Esophagus muscularis mucosa (tissue), 4 donors: Measurements from ENCODE around the gene CEP250. TPM values are rescaled to one million over a fixed set of nuclear protein-coding genes. Genes with fewer than 3 reads are reported as not detected.
"Not testable (repeated sequence)": the region's sequence is repeated elsewhere in the genome, so short reads cannot be mapped to it uniquely, and the experiment has no call there.

Experiments
- DNase-seq: peaks from one replicate; pipeline ENCODE4 v3.0.0-alpha.2; 2017; ENCODE audit errors: extremely low spot score
- H3K27ac ChIP-seq, 4 donors: fragments of 200-600 bp; sonication (generic); replicated peaks in 1 of 4; 1 replicate in 3 of 4; 2 replicates in 1 of 4; pipeline ENCODE4 v1.5.1; 2016 to 2019; ENCODE audit warnings: mild to moderate bottlenecking in 1 of 4
- H3K27me3 ChIP-seq, 4 donors: fragments of 200-600 bp; sonication (generic); one replicate each; pipeline versions ENCODE4 v1.5.1 to v1.6.0; 2016 to 2019
- H3K36me3 ChIP-seq, 4 donors: fragments of 200-600 bp; sonication (generic); one replicate each; pipeline ENCODE4 v1.5.1; 2016 to 2019
- H3K4me1 ChIP-seq, 4 donors: fragments of 200-600 bp; sonication (generic); one replicate each; pipeline ENCODE4 v1.5.1; 2016 to 2019
- H3K4me3 ChIP-seq, 4 donors: fragments of 200-600 bp; sonication (generic); 1 replicate in 2 of 4; 2 replicates in 2 of 4; pipeline ENCODE4 v1.5.1; 2016 to 2019; ENCODE audit warnings: mild to moderate bottlenecking in 4 of 4, moderate library complexity in 1 of 4
- H3K9me3 ChIP-seq, 4 donors: fragments of 200-600 bp; sonication (generic); 1 replicate in 3 of 4; 2 replicates in 1 of 4; pipeline ENCODE4 v1.5.1; 2016 to 2019
- EP300 ChIP-seq: sonication (generic); formaldehyde crosslinking; IDR thresholded peaks from one replicate; pipeline ENCODE4 v1.6.1; 2017; ENCODE audit warnings: antibody characterized with exemption
- POLR2A ChIP-seq: fragments of 450-650 bp; IDR thresholded peaks from one replicate; pipeline ENCODE4 v1.6.1; 2017; ENCODE audit warnings: antibody characterized with exemption, moderate library complexity, mild to moderate bottlenecking, low read depth
- POLR2AphosphoS5 ChIP-seq, 2 donors: sonication (generic); formaldehyde crosslinking; IDR thresholded peaks; one replicate each; pipeline ENCODE4 v1.6.1; 2017; ENCODE audit warnings: antibody characterized with exemption in 2 of 2
- WGBS: methylation state at CpG from one replicate; pipeline ENCODE4 v1.1.5; 2018; 5-methylcytosine and 5-hydroxymethylcytosine counted together
- intact Hi-C: fragments of 100-400 bp; cut with DNase I; formaldehyde crosslinking; loops from one replicate; pipeline ENCODE4 v1.15.1; 2023
- total RNA-seq, 4 donors: library from RNA; depleted of rRNA; stranded (reverse); fragments of >200 nt; gene quantifications; one replicate each; pipeline versions ENCODE4 v1.1.0 to v1.2.1, GENCODE V29; 2016
- TF ChIP-seq, protein P1 (sequence below), 3 experiments: fragments of 200-600 bp in 2 of 3; fragments of 450-650 bp in 1 of 3; sonication (generic) in 2 of 3; IDR thresholded peaks; one replicate each; pipeline ENCODE4 v1.5.1; 2017 to 2019; ENCODE audit warnings: antibody characterized with exemption in 3 of 3, mild to moderate bottlenecking in 2 of 3, moderate library complexity in 1 of 3

Gene CEP250
- total RNA-seq, 4 donors from 2014 or later = 17.7 to 35.8 (median 23.7) TPM

DNA sequence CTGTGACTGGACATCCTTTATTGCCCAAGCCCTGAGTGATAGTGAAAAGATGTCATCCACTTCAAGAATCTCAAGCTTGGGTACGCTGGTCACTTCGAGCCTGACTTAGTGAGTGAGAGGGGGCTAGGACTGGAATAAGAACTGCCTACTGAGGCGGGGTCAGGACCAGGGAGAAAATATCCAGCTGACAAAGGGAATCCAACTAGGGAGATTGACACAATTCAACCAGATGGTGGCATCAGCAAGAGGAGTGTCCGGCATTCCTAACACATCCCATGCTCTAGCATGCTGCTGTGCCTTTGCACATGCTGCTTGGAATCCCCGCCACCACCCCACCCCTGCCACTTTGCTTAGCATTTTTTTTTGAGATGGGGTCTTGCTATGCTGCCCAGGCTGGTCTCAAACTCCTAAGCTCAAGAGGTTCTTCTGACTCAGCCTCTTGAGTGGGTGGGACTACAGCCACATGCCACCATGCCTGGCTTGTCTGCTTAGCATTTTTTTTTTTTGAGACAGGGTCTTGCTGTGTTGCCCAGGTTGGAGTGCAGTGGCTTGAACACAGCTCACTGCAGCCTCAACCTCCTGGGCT is 6.5 kb upstream of the CEP250 start:
- H3K27me3 ChIP-seq = peaks cover 0 to 11% (median 0%) of the 10 kb centered on the region in 4 donors
- H3K36me3 ChIP-seq = no peaks in the 10 kb centered on the region
- 90% methylated on average over 5 of the region's 5 CpGs for WGBS
- TF ChIP-seq, protein P1, sequence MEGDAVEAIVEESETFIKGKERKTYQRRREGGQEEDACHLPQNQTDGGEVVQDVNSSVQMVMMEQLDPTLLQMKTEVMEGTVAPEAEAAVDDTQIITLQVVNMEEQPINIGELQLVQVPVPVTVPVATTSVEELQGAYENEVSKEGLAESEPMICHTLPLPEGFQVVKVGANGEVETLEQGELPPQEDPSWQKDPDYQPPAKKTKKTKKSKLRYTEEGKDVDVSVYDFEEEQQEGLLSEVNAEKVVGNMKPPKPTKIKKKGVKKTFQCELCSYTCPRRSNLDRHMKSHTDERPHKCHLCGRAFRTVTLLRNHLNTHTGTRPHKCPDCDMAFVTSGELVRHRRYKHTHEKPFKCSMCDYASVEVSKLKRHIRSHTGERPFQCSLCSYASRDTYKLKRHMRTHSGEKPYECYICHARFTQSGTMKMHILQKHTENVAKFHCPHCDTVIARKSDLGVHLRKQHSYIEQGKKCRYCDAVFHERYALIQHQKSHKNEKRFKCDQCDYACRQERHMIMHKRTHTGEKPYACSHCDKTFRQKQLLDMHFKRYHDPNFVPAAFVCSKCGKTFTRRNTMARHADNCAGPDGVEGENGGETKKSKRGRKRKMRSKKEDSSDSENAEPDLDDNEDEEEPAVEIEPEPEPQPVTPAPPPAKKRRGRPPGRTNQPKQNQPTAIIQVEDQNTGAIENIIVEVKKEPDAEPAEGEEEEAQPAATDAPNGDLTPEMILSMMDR (IDR thresholded peaks at IDR 0.05) = no peak
- TF ChIP-seq EP300 (no peak), POLR2AphosphoS5 (IDR thresholded peaks at IDR 0.05) (no peak), POLR2A (no peak)
- H3K9me3 ChIP-seq = no peaks in the 10 kb centered on the region
- intact Hi-C loops = no loop called here
- H3K4me3 ChIP-seq = no peak overlapping the region
- H3K4me1 ChIP-seq = peaks cover 0 to 11% (median 7%) of the 10 kb centered on the region in 4 donors
- no peak overlapping the region for H3K27ac ChIP-seq
- DNase-seq = no peak

DNA sequence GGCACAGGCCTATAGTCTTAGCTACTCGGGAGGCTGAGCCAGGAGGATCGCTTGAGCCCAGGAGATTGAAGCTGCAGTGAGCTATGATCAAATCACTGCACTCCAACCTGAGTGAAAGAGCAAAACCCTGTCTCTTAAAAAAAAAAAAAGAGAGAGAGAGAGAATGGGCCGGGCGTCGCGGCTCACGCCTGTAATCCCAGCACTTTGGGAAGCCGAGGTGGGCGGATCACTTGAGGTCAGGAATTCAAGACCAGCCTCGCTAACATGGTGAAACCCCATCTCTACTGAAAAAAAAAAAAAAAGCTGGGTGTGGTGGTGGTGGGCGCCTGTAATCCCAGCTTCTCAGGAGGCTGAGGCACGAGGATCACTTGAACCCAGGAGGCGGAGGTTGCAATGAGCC is 5.5 kb upstream of the CEP250 start:
- H3K27me3 ChIP-seq, H3K27ac ChIP-seq, H3K4me3 ChIP-seq, H3K9me3 ChIP-seq, DNase-seq, H3K36me3 ChIP-seq: not testable (repeated sequence)
- intact Hi-C loops = loop anchor here (10.0 kb wide), 1 partner anchor 305 kb away; the partner anchor contains the start of gene EDEM2
- 91% methylated on average over 13 of the region's 13 CpGs for WGBS
- H3K4me1 ChIP-seq = peaks cover 4 to 15% (median 11%) of the 10 kb centered on the region in 4 donors

DNA sequence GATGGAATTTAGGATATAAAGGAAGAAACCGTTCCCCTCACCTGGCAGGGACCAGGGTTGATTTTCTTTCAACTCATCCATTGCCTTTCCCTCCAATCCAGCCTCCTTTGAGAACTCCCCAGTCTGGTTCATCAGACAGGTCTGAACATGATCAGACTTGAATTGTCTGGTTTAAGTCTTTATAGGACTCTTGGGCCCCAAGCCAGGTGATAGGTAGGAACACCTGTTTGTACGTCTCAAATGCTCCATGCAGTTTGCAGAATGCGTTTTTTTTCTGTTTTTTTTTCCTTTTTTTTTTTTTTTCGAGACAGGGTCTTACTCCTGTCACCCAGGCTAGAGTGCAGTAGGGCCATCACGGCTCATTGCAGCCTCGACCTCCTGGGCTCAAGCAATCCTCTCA is 4.1 kb upstream of the CEP250 start:
- no peaks in the 10 kb centered on the region for H3K27me3 ChIP-seq
- H3K9me3 ChIP-seq = no peaks in the 10 kb centered on the region
- H3K4me3 ChIP-seq = no peak overlapping the region
- TF ChIP-seq EP300 = no peak
- TF ChIP-seq POLR2AphosphoS5 (IDR thresholded peaks at IDR 0.05) = no peak
- no peak for TF ChIP-seq POLR2A
- TF ChIP-seq, protein P1 (IDR thresholded peaks at IDR 0.05) = no peak
- peaks cover 8 to 22% (median 20%) of the 10 kb centered on the region in 4 donors for H3K4me1 ChIP-seq
- 86% methylated on average over 6 of the region's 6 CpGs for WGBS
- no peak overlapping the region for H3K27ac ChIP-seq
- DNase-seq = no peak
- no peaks in the 10 kb centered on the region for H3K36me3 ChIP-seq
- intact Hi-C loops = loop anchor here (10.0 kb wide), 1 partner anchor 306 kb away; the partner anchor contains the start of gene EDEM2

DNA sequence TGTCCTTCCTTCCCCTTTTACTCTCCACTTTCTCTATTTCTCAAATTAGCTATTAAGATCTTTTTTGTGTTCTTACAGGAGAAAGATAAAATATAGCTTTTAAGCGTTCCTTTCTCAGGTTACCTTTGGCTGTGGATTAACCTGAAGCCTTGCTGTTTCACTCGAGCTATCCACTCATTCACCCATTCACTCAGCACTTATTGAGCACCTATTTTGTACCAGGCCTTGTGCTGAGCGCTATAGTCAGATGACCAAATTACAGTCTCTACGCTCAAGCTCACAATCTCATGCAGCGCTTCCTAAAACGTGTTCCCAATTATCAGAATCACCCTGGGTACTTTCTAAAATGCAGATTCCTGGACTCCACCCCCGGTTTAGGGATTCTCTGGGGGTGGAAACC is 1.8 kb upstream of the CEP250 start:
- no peaks in the 10 kb centered on the region for H3K9me3 ChIP-seq
- H3K27me3 ChIP-seq = no peaks in the 10 kb centered on the region
- H3K36me3 ChIP-seq = no peaks in the 10 kb centered on the region
- no peak overlapping the region for H3K27ac ChIP-seq
- H3K4me3 ChIP-seq = peak overlapping the region in 1 of 4 donors; percentile 91
- intact Hi-C loops = loop anchor here (10.0 kb wide), 1 partner anchor 309 kb away; the partner anchor contains the start of gene EDEM2
- DNase-seq = no peak
- TF ChIP-seq POLR2AphosphoS5 (IDR thresholded peaks at IDR 0.05) (no peak), POLR2A (no peak), EP300 (no peak)
- TF ChIP-seq, protein P1 (IDR thresholded peaks at IDR 0.05) = no peak
- WGBS = 90% methylated on average over 7 of the region's 7 CpGs
- peaks cover 11 to 26% (median 21%) of the 10 kb centered on the region in 4 donors for H3K4me1 ChIP-seq

DNA sequence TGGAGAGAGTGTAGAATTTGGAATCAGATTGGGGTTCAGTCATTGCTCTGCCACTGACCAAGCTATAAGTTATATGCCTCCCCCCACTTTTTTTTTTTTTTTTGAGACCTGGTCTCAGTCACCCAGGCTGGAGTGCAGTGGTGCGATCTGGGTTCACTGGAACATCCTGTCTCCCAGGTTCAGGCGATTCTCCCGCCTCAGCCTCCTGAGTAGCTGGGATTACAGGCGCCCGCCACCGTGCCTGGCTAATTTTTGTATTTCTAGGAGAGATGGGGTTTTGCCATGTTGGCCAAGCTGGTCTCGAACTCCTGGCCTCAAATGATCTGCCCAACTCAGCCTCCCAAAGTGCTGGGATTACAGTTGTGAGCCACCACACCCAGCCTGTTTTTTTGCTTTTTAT is 1.3 kb downstream of the CEP250 start:
- not testable (repeated sequence) for H3K27ac ChIP-seq, H3K4me3 ChIP-seq, H3K9me3 ChIP-seq, H3K27me3 ChIP-seq, DNase-seq
- WGBS = 95% methylated on average over 7 of the region's 7 CpGs
- intact Hi-C loops = loop anchor here (10.0 kb wide), 1 partner anchor 312 kb away; the partner anchor contains the start of gene EDEM2
- Histone ChIP-seq H3K4me1 (peaks cover 11 to 26% (median 21%) of the 10 kb centered on the region in 4 donors), H3K36me3 (peaks cover 7 to 21% (median 18%) of the 10 kb centered on the region in 4 donors)

DNA sequence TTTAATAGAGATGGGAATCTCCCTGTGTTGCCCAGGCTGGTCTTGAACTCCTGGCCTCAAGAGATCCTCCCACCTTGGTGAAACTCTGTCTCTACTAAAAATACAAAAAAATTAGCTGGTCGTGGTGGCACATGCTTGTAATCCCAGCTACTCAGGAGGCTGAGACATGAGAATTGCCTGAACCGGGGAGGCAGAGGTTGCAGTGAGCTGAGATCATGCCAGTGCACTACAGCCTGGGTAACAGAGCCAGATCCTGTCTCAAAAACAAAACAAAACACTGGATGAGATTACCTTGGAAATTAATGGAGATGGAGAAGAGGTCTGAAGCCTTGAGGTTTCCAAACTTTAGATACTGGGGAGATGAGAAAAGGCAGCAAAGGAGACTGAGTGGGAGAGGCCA is 2.1 kb downstream of the CEP250 start:
- 76% methylated on average over 2 of the region's 2 CpGs for WGBS
- H3K27me3 ChIP-seq, H3K9me3 ChIP-seq, DNase-seq, H3K27ac ChIP-seq, H3K4me3 ChIP-seq: not testable (repeated sequence)
- intact Hi-C loops = loop anchor here (10.0 kb wide), 1 partner anchor 313 kb away; the partner anchor contains the start of gene EDEM2
- peaks cover 7 to 29% (median 26%) of the 10 kb centered on the region in 4 donors for H3K36me3 ChIP-seq
- peaks cover 11 to 26% (median 21%) of the 10 kb centered on the region in 4 donors for H3K4me1 ChIP-seq
